Activated B cell treated with CpG ODN at 0.5 μM for 24 hours (primary cell): ENCODE data around the gene ANKRD28. TPM values are rescaled to one million over a fixed set of nuclear protein-coding genes. Genes with fewer than 3 reads are reported as not detected.
A peak's percentile ranks its signal among the peaks of the same experiment; 100 is the strongest.

Experiments used
- ATAC-seq: fragments of 200-7000 bp; cut with Tn5 transposase; one replicate; pipeline ENCODE4 v1.10.0; 2021; ENCODE audit warnings: low read depth, mild to moderate bottlenecking, moderate library complexity
- CTCF ChIA-PET: fragments of 350-600 bp; sonication (Branson Sonifier 250); formaldehyde crosslinking; loops from one replicate; lab custom pipeline; 2021; ENCODE audit warnings: antibody characterized with exemption; lab: Charles Lee
- POLR2A ChIA-PET: fragments of 350-600 bp; sonication (Branson Sonifier 250); formaldehyde crosslinking; loops from one replicate; lab custom pipeline; 2021; ENCODE audit warnings: antibody characterized with exemption; lab: Charles Lee
- DNase-seq: peaks from one replicate; pipeline ENCODE4 v3.0.0; 2022
- H3K27ac Mint-ChIP-seq: one replicate; pipeline ENCODE4 v1.8.0; 2020; ENCODE audit warnings: mixed read lengths
- H3K27me3 Mint-ChIP-seq: one replicate; pipeline ENCODE4 v1.8.0; 2021; ENCODE audit warnings: mixed read lengths
- H3K36me3 Mint-ChIP-seq: one replicate; pipeline ENCODE4 v1.8.0; 2021; ENCODE audit warnings: low read depth, mixed read lengths
- H3K4me1 Mint-ChIP-seq: one replicate; pipeline ENCODE4 v1.8.0; 2021; ENCODE audit warnings: mixed read lengths
- H3K4me3 Mint-ChIP-seq: one replicate; pipeline ENCODE4 v1.8.0; 2020; ENCODE audit warnings: mild to moderate bottlenecking, mixed read lengths
- H3K9me3 Mint-ChIP-seq: one replicate; pipeline ENCODE4 v1.8.0; 2020; ENCODE audit warnings: mixed read lengths
- intact Hi-C: fragments of 100-400 bp; cut with micrococcal nuclease; formaldehyde crosslinking; loops from one replicate; pipeline ENCODE4 v1.15.1; 2024
- total RNA-seq: library from RNA; stranded (reverse); gene quantifications from 2 replicates; pipeline ENCODE4 v1.2.3, GENCODE V29; 2022
- TF ChIP-seq, protein P1 (sequence below): fragments of 200-600 bp; IDR thresholded peaks from one replicate; pipeline ENCODE4 v1.8.0; 2022; ENCODE audit warnings: antibody characterized with exemption, mild to moderate bottlenecking

Gene ANKRD28
- total RNA-seq, 1 donor from 2014 or later = 29.9 TPM

DNA sequence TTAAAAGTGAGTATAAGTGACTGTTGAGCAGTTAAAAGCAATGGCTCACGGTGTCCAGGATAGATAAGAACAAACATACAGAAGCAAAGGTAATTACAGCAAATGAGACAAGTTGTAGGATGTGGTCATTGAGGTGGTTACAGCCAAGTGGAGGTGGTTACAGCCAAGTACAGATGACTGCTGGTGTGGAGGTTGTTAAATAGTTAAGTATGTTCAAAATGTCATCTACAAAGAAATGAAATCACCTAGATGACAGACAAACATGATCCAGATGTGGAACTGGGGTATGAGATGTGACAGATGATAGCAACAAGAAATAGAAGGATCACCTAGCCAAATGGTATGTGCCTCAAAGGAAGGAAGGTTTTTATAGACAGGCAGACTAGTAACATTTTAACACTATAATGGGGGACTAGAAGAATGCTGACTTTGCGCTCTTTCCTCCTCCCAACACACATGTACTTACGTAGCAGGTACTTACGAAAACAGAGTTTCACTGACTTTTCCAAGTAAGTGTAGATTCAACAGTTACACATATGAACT is 6.8 kb upstream of the ANKRD28 start:
- no peak for ATAC-seq
- ChIA-PET CTCF (interaction anchor here (1.2 kb wide), 1 partner anchor 174 kb away, joined by 3 read pairs; no protein-coding TSS in a partner anchor), POLR2A (no interaction called here)
- Mint-ChIP-seq H3K27me3 (no peaks in the 10 kb centered on the region), H3K36me3 (no peaks in the 10 kb centered on the region), H3K4me1 (peaks cover 61% of the 10 kb centered on the region), H3K4me3 (no peak overlapping the region), H3K9me3 (no peaks in the 10 kb centered on the region), H3K27ac (peak overlapping the region; percentile 62)
- no peak for DNase-seq
- intact Hi-C loops = loop anchor here (1.0 to 10.0 kb wide), 5 partner anchors 7 to 598 kb away; partner anchors contain the start of genes ANKRD28 and CAPN7
- TF ChIP-seq, protein P1, sequence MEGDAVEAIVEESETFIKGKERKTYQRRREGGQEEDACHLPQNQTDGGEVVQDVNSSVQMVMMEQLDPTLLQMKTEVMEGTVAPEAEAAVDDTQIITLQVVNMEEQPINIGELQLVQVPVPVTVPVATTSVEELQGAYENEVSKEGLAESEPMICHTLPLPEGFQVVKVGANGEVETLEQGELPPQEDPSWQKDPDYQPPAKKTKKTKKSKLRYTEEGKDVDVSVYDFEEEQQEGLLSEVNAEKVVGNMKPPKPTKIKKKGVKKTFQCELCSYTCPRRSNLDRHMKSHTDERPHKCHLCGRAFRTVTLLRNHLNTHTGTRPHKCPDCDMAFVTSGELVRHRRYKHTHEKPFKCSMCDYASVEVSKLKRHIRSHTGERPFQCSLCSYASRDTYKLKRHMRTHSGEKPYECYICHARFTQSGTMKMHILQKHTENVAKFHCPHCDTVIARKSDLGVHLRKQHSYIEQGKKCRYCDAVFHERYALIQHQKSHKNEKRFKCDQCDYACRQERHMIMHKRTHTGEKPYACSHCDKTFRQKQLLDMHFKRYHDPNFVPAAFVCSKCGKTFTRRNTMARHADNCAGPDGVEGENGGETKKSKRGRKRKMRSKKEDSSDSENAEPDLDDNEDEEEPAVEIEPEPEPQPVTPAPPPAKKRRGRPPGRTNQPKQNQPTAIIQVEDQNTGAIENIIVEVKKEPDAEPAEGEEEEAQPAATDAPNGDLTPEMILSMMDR = no peak

DNA sequence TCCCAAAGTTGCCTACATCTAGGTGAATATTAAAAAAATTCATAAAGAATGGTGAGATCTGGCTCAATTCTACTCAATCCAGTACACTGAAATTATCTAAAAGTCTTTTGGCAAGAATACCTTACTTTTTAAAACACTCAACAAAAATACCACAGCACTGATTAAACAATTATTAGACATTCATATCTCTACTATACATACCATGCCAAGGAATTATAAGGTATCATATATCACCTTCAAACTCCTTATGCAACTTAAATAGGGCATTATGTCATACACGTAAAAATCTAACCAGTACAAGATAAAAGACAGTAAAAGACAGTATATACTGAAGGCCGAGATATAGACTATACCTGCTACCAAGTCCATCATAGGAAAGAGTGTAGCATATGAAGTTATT is 6.1 kb upstream of the ANKRD28 start:
- TF ChIP-seq, protein P1 = no peak
- intact Hi-C loops = loop anchor here (2.0 to 10.0 kb wide), 2 partner anchors 571 to 597 kb away; partner anchors contain the start of gene CAPN7
- DNase-seq = no peak
- ChIA-PET CTCF (no interaction called here), POLR2A (no interaction called here)
- no peak for ATAC-seq
- Mint-ChIP-seq H3K9me3 (no peaks in the 10 kb centered on the region), H3K27ac (no peak overlapping the region), H3K36me3 (no peaks in the 10 kb centered on the region), H3K27me3 (no peaks in the 10 kb centered on the region), H3K4me1 (peaks cover 61% of the 10 kb centered on the region), H3K4me3 (no peak overlapping the region)

DNA sequence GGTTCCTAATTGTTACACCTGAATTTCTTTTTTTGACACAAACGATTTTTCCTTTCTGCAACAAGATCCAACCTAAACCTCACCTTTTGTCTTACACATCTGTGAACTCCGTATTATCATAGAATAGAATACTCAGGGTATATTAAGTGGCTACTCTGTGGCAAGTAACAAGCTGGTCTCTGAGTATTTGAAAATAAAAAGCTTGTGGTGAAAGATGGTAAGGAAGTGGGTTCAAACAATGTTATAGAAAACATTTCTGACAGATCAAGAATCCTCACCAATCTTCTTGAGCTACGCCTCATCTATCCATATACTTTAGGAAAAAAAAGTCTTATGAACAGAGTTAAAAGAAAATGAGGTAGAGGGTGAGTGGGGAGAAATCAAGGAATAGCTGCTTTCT is 3.5 kb upstream of the ANKRD28 start:
- no peak overlapping the region for H3K4me3 Mint-ChIP-seq
- POLR2A ChIA-PET = no interaction called here

DNA sequence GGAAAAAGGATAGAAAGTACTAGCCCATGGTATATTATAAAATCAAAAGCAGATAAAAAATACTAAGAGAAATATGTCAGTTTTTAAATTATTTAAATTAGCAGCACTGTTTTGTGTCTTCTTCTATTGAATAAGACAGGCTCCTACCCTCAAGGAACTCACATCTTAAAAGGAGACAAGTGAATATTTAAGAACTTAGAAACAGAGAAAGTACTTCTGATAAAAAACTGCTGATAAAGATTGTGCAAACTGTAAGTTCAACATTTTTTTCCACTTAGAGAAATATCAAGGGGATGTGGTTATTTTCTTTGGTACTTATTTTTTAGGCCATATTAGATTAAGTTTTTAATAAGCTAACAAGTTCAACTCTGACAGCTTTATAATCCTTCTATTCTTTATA is 3.0 kb upstream of the ANKRD28 start:
- intact Hi-C loops = loop anchor here (10.0 kb wide), 1 partner anchor 574 kb away; no protein-coding TSS in a partner anchor
- Mint-ChIP-seq H3K27ac (no peak overlapping the region), H3K4me1 (peaks cover 66% of the 10 kb centered on the region), H3K4me3 (no peak overlapping the region), H3K27me3 (no peaks in the 10 kb centered on the region), H3K9me3 (no peaks in the 10 kb centered on the region), H3K36me3 (no peaks in the 10 kb centered on the region)
- no peak for ATAC-seq
- ChIA-PET CTCF (no interaction called here), POLR2A (no interaction called here)
- TF ChIP-seq, protein P1 = no peak
- DNase-seq = no peak

More for the DNA sequence above, 3.5 kb upstream of the ANKRD28 start:
- Mint-ChIP-seq H3K36me3 (no peaks in the 10 kb centered on the region), H3K9me3 (no peaks in the 10 kb centered on the region), H3K27me3 (no peaks in the 10 kb centered on the region), H3K27ac (no peak overlapping the region), H3K4me1 (peaks cover 66% of the 10 kb centered on the region)
- CTCF ChIA-PET = no interaction called here
- DNase-seq (no peak), ATAC-seq (no peak)
- TF ChIP-seq, protein P1 = no peak
- intact Hi-C loops = loop anchor here (10.0 kb wide), 1 partner anchor 574 kb away; no protein-coding TSS in a partner anchor

DNA sequence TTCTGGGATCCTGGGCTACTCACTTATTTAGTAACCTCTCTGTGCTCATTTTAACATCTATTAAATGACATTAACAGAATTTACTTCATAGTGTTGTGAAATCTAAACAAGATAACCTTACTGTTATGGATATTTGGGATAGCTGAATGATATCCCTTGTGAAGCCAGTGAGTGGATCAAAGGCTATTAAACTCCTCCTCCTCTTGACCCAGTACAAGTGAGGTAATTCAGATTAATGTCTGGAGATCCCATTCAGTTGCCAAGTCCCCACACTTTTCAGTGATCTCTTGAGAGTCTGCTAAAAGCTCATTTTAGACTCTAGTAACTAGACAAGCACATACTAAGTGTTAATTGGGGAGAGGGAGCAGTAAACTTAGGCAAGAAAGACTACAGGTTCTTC is 2.5 kb upstream of the ANKRD28 start:
- TF ChIP-seq, protein P1 = no peak
- Mint-ChIP-seq H3K4me3 (no peak overlapping the region), H3K4me1 (peaks cover 66% of the 10 kb centered on the region), H3K27me3 (no peaks in the 10 kb centered on the region), H3K36me3 (no peaks in the 10 kb centered on the region), H3K27ac (no peak overlapping the region), H3K9me3 (no peaks in the 10 kb centered on the region)
- ATAC-seq (no peak), DNase-seq (no peak)
- intact Hi-C loops = loop anchor here (10.0 kb wide), 1 partner anchor 574 kb away; no protein-coding TSS in a partner anchor
- ChIA-PET CTCF (no interaction called here), POLR2A (no interaction called here)
